ENCODE measurements around the gene ACTR1A. TPM values are rescaled to one million over a fixed set of nuclear protein-coding genes. Genes with fewer than 3 reads are reported as not detected.
A peak's percentile ranks its signal among the peaks of the same experiment; 100 is the strongest.
"Not testable (repeated sequence)": the region's sequence is repeated elsewhere in the genome, so short reads cannot be mapped to it uniquely, and the experiment has no call there.

Gene ACTR1A
- total RNA-seq, 2 experiments from 2014 or later = 51.1 to 53.3 TPM

DNA sequence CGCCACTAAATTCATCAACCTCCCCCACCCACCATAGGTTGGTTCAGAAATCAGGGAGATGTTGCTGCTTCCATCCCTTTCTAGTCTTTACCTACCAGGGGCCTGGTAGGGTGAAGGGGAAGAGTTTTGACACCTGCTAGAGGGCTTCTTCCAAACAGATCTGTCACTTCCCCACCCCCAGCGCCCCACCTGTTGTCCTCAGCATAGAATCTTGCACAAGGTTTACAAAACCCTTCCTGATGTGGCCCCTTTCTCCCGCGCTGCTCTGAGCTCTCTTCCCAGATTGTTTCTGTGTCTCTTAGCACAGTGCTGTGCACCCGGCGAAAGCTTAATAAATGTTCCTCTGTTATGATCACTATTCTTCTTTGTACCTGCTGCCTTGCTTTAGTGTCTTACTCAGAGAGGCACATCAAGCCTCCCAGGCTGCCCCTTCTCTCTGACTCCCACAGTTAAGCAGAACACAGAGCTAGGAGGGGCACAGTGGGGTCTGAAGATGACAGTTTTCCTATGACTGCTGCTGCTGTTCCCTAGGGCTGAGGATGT lies 39.9 kb downstream of the ACTR1A start:
- Mint-ChIP-seq H3K36me3 (ENCODE audit: low read depth) (peaks cover 2% of the 10 kb centered on the region), H3K9me3 (ENCODE audit: low read depth) (no peaks in the 10 kb centered on the region), H3K27me3 (no peaks in the 10 kb centered on the region), H3K4me3 (peak overlapping the region; percentile 85), H3K27ac (no peak overlapping the region), H3K4me1 (peaks cover 27% of the 10 kb centered on the region)
- ChIA-PET POLR2A (interaction anchor here (0.6 to 2.1 kb wide), 3 partner anchors 30 to 68 kb away, joined by 3 to 9 read pairs (median 5); partner anchors contain the start of gene CUEDC2), CTCF (interaction anchor here (0.6 to 4.2 kb wide), 11 partner anchors 9 to 293 kb away, joined by 3 to 25 read pairs (median 3); partner anchors contain the start of gene C10orf95)
- DNase-seq = no peak
- ATAC-seq = no peak
- intact Hi-C loops (cut with DNase I, micrococcal nuclease) = loop anchor here in 1 of 2 experiments (5.0 kb wide), 1 partner anchor 250 kb away; the partner anchor contains the start of genes ARL3 and SFXN2

DNA sequence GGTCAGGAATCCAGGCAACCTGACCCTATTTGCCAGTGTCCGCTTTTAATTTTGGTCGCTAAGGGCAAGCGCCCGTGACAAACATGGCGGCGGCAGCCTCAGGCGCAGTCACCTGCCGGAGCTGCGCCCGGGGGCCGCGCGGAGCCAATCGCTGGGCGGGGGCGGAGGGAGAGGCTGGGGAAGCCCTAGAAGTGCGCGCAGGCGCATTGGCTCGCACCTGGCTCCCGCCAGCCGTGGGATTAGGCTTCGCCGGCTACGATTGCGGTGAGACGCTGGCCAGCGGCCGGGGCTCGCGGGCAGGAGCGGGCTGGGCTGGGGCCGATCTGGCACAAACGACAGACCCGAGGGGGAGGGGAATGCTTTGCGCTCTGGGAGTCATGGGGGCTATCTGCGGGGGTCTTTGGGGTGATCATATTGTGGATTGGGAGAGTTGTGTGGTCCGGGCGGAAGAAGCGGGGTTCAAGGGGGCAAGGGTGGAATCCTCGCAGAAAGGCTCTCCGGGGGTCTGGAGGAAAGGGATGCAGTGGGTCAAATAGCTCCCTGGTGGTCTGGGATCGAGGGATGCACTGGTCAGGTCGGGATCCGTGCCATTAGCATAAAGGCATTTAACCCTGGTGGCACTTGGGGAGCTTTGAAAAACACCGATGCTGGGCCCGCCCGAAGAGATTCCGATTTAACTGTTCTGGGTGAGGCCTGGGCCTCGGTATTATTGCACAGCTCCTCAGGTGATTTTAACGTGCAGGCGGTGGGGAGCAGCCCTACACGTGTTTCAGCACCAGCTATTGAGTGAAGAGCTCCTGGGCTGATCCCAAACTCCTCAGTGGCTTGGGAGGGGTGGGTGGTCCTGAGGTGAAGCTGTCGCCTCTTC lies 41.1 kb downstream of the ACTR1A start:
- ATAC-seq = peak; percentile 98
- H3K9me3 Mint-ChIP-seq (ENCODE audit: low read depth) = no peaks in the 10 kb centered on the region
- ChIA-PET POLR2A (interaction anchor here (0.6 to 2.1 kb wide), 8 partner anchors 8 to 216 kb away, joined by 3 to 9 read pairs (median 4); partner anchors contain the start of genes CUEDC2 and GBF1), CTCF (interaction anchor here (0.6 to 4.2 kb wide), 21 partner anchors 8 to 309 kb away, joined by 3 to 25 read pairs (median 4); partner anchors contain the start of genes ACTR1A, C10orf95, CUEDC2 and FBXL15)
- H3K4me1 Mint-ChIP-seq = peaks cover 27% of the 10 kb centered on the region
- H3K27me3 Mint-ChIP-seq = no peaks in the 10 kb centered on the region
- peak overlapping the region; percentile 73 for H3K27ac Mint-ChIP-seq
- DNase-seq = peak; percentile 97
- H3K36me3 Mint-ChIP-seq (ENCODE audit: low read depth) = peaks cover 5% of the 10 kb centered on the region
- H3K4me3 Mint-ChIP-seq = peak overlapping the region; percentile 85
- intact Hi-C loops (cut with DNase I, micrococcal nuclease) = loop anchor here (1.0 to 5.0 kb wide), 13 partner anchors 8 to 393 kb away; partner anchors contain the start of genes ACTR1A (in 2 of the 2), ARL3 (in 1 of the 2), BORCS7 (in 1 of the 2) and CUEDC2 (in 1 of the 2)

DNA sequence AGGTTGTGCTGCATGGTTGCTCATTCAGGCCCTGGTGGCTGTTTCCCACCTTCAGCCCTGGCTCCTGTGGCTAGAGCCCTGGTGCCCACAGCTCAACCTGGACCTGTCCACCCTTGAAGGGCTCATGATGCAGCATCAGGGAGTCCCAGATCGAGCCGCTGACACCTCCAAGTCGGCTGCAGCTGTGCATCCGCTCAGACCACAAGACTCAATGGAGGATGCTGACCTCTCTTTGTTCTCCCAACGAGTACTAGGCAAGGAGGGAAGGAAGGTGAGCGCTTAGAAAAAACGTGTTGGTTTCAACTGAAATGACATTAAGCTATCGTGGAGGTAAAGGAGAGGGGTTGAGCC lies 41.7 kb downstream of the ACTR1A start:
- no peaks in the 10 kb centered on the region for H3K27me3 Mint-ChIP-seq
- H3K4me1 Mint-ChIP-seq = peaks cover 27% of the 10 kb centered on the region
- peaks cover 6% of the 10 kb centered on the region for H3K36me3 Mint-ChIP-seq (ENCODE audit: low read depth)
- POLR2A ChIA-PET = interaction anchor here (0.6 to 2.1 kb wide), 3 partner anchors 26 to 110 kb away, joined by 4 to 5 read pairs (median 5); partner anchors contain the start of gene CUEDC2
- DNase-seq (peak; percentile 24), ATAC-seq (peak; percentile 36)
- H3K4me3 Mint-ChIP-seq = peak overlapping the region; percentile 85
- intact Hi-C loops (cut with DNase I, micrococcal nuclease) = loop anchor here (1.0 to 5.0 kb wide), 13 partner anchors 8 to 393 kb away; partner anchors contain the start of genes ACTR1A (in 2 of the 2), ARL3 (in 1 of the 2), BORCS7 (in 1 of the 2) and CUEDC2 (in 1 of the 2)
- peak overlapping the region; percentile 73 for H3K27ac Mint-ChIP-seq
- H3K9me3 Mint-ChIP-seq (ENCODE audit: low read depth) = no peaks in the 10 kb centered on the region
- CTCF ChIA-PET = interaction anchor here (0.6 to 4.2 kb wide), 11 partner anchors 9 to 229 kb away, joined by 3 to 25 read pairs (median 4); partner anchors contain the start of genes ACTR1A, C10orf95 and CUEDC2

DNA sequence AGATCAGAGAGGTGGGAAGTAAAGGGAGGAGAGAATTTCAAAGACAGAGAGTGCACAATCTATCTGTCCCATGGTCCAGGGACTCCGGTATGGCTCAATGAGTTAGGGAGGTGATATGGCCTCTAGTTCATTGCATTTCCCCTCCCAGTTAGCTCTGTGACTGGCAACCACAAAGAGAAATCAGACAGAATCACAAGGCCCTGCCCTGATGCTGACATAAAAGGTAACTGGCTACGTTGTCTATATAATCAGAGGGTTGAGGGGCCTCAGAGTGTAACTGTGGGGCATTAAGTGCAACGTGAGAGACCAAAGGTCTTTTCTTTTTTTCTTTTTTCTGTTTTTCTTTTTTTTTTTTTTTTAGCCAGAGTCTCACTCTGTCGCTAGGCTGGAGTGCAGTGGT lies 43.9 kb downstream of the ACTR1A start:
- ATAC-seq = no peak
- Mint-ChIP-seq H3K36me3 (ENCODE audit: low read depth) (peaks cover 12% of the 10 kb centered on the region), H3K27ac (no peak overlapping the region), H3K4me1 (peaks cover 24% of the 10 kb centered on the region), H3K27me3 (no peaks in the 10 kb centered on the region), H3K9me3 (ENCODE audit: low read depth) (no peaks in the 10 kb centered on the region), H3K4me3 (no peak overlapping the region)
- ChIA-PET POLR2A (no interaction called here), CTCF (interaction anchor here (0.8 kb wide), 1 partner anchor 63 kb away, joined by 3 read pairs; no protein-coding TSS in a partner anchor)
- no peak for DNase-seq
- intact Hi-C loops (cut with DNase I, micrococcal nuclease) = no loop called here

DNA sequence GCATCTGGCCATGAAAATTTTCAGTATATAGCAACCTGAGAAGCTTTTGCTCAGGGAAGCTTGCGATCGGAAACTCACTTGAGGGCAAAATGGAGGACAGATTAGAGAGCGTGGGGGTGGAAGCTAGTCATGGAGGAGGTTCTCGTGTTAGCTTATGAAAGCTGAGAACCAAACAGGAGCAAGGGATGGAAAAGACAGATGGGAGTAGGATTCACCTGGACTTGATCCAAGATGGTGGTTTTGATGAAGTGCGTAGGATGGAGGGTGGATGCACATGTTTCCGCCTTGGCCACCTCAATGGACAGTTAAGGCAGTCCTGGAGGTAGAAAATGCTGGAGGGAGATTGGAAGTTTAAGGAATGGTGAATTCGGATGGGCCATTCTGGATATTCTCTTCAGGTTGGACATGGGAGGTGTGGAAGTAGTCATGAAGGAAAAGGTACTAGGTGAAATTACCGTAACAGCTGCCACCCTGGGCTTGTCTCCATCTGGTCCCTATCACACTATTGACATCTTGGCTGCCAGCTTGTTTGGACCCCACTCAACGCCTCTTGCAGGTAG lies 44.8 kb downstream of the ACTR1A start:
- Mint-ChIP-seq H3K36me3 (ENCODE audit: low read depth) (peaks cover 17% of the 10 kb centered on the region), H3K27ac (peak overlapping the region; percentile 47), H3K9me3 (ENCODE audit: low read depth) (no peaks in the 10 kb centered on the region), H3K27me3 (no peaks in the 10 kb centered on the region), H3K4me3 (no peak overlapping the region), H3K4me1 (peaks cover 26% of the 10 kb centered on the region)
- ChIA-PET CTCF (interaction anchor here (0.7 to 1.0 kb wide), 2 partner anchors 25 to 460 kb away, joined by 3 to 4 read pairs; partner anchors contain the start of gene CUEDC2), POLR2A (interaction anchor here (0.6 kb wide), 1 partner anchor 9 kb away, joined by 4 read pairs; no protein-coding TSS in a partner anchor)
- DNase-seq = no peak
- ATAC-seq = no peak
- intact Hi-C loops (cut with DNase I, micrococcal nuclease) = no loop called here

DNA sequence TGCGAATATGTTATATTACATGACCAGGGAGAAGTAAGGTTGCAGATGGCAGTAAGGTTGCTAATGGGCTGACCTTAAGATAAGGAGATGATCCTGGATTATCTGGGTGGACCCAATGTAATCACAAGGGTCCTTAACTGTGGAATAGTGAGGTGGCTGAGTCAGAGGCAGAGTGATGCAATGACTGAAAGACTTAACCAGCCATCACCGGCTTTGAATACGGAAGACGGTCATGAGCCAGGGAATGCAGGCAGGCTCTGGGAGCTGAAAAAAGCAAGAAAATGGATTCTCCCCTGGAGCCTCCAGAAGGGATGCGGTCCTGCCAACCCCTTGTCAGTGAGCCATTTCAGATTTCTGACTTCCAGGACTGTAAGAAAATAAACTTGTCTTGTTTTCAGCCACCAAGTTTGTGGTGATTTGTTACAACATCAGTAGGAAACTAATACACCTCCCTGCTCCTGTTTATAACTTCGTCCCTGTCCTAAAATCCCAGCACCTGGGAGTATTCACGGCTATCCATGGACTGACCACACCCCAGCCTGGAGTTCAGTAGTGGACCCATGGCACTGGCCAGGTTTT lies 46.5 kb downstream of the ACTR1A start:
- POLR2A ChIA-PET = interaction anchor here (0.6 kb wide), 1 partner anchor 23 kb away, joined by 3 read pairs; no protein-coding TSS in a partner anchor
- intact Hi-C loops (cut with DNase I, micrococcal nuclease) = no loop called here
- Mint-ChIP-seq H3K4me3 (no peak overlapping the region), H3K27ac (peak overlapping the region; percentile 16), H3K27me3 (no peaks in the 10 kb centered on the region), H3K36me3 (ENCODE audit: low read depth) (peaks cover 29% of the 10 kb centered on the region), H3K4me1 (peaks cover 22% of the 10 kb centered on the region), H3K9me3 (ENCODE audit: low read depth) (no peaks in the 10 kb centered on the region)
- DNase-seq (no peak), ATAC-seq (no peak)
- CTCF ChIA-PET = no interaction called here

DNA sequence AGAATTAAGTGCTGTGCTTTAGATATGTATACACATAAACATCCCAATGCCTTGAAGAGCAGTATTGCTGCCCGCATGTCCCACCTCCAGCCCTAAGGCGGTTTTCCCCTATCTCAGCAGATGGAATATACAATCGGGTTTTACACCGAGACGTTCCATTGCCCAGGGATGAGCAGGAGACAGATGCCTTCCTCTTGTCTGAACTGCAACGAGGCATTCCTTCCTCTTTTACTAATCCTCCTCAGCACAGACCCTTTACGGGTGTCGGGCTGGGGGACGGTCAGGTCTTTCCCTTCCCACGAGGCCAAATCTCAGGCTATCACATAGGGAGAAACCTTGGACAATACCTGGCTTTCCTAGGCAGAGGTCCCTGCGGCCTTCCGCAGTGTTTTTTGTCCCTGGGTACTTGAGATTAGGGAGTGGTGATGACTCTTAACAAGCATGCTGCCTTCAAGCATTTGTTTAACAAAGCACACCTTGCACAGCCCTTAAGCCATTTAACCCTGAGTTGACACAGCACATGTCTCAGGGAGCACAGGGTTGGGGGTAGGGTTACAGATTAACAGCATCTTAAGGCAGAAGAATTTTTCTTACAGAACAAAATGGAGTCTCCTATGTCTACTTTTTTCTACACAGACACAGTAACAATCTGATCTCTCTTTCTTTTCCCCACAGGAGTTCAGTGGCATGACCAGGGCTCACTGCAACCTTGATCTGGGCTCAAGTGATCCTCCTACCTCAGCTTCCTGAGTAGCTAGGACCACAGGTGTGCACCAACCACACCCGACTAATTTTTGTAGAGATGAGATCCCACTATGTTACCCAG lies 47.6 kb downstream of the ACTR1A start:
- H3K4me3 Mint-ChIP-seq; ATAC-seq; H3K27me3 Mint-ChIP-seq; H3K9me3 Mint-ChIP-seq (ENCODE audit: low read depth); POLR2A ChIA-PET; intact Hi-C loops (cut with DNase I, micrococcal nuclease); CTCF ChIA-PET; DNase-seq: not testable (repeated sequence)
- Mint-ChIP-seq H3K4me1 (peaks cover 18% of the 10 kb centered on the region), H3K36me3 (ENCODE audit: low read depth) (peaks cover 29% of the 10 kb centered on the region), H3K27ac (peak overlapping the region; percentile 55)

DNA sequence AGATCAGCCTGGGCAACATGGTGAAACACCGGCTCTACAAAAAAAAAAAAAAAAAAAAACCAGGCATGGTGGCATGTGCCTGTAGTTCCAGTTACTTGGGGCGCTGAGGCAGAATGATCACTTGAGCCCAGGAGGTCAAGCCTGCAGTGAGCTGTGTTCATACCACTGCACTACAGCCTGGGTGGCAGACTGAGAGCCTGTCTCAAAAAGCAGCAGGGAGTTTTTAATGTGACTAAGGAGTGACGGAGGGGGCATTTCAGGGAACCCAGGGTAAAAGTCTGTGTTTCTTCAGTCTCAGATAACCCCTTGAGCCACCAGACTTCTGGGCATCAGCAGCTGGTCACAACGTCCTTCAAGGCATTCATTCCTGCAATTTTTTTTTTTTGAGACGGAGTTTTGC lies 49.0 kb downstream of the ACTR1A start:
- Mint-ChIP-seq H3K4me1 (peaks cover 25% of the 10 kb centered on the region), H3K36me3 (ENCODE audit: low read depth) (peaks cover 29% of the 10 kb centered on the region), H3K9me3 (ENCODE audit: low read depth) (no peaks in the 10 kb centered on the region), H3K4me3 (no peak overlapping the region), H3K27ac (peak overlapping the region; percentile 95), H3K27me3 (no peaks in the 10 kb centered on the region)
- ChIA-PET POLR2A (interaction anchor here (0.6 to 1.1 kb wide), 2 partner anchors 8 to 11 kb away, joined by 3 read pairs; no protein-coding TSS in a partner anchor), CTCF (interaction anchor here (0.7 to 4.8 kb wide), 7 partner anchors 9 to 284 kb away, joined by 3 to 25 read pairs (median 3); no protein-coding TSS in a partner anchor)
- intact Hi-C loops (cut with DNase I, micrococcal nuclease) = loop anchor here in 1 of 2 experiments (1.0 kb wide), 1 partner anchor 8 kb away; no protein-coding TSS in a partner anchor
- DNase-seq (no peak), ATAC-seq (no peak)

DNA sequence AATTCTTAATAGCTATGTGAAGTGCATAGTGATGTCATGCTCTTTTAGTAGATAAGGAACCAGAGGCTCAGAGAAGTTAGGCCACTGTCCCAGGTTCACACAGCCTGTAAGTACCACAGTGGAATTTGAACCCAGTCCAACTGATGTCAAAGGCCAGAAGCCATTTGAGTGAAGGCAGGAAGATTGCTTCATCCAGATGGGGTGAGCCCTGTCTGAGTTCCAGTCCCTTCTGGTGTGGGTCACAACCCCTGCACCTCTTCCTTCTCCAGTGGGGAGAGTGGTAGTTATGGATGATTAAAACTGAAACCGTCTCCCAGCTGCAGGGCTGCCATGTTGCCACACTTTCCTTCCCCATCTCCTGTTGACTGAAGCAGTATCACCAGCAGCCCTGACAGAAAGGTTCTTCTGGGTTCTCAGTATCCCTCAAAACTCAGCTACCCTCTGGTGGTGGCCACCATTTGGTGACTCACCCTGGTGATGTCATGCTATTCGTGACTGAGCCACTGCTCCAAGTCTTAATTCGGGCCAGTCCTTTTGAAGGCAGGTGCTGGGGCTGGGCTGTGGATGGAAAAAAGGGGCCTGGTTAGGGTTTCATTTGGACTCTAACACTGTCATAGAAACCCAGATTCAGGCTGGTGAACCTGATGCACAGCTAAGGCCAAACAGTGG lies 49.7 kb downstream of the ACTR1A start:
- Mint-ChIP-seq H3K36me3 (ENCODE audit: low read depth) (peaks cover 29% of the 10 kb centered on the region), H3K4me3 (peak overlapping the region; percentile 29), H3K4me1 (peaks cover 25% of the 10 kb centered on the region), H3K27ac (peak overlapping the region; percentile 95), H3K27me3 (no peaks in the 10 kb centered on the region), H3K9me3 (ENCODE audit: low read depth) (no peaks in the 10 kb centered on the region)
- ChIA-PET POLR2A (interaction anchor here (0.6 to 1.1 kb wide), 4 partner anchors 9 to 22 kb away, joined by 3 to 9 read pairs (median 3); no protein-coding TSS in a partner anchor), CTCF (interaction anchor here (0.6 to 4.8 kb wide), 10 partner anchors 9 to 560 kb away, joined by 3 to 25 read pairs (median 3); no protein-coding TSS in a partner anchor)
- DNase-seq (peak; percentile 85), ATAC-seq (peak; percentile 55)
- intact Hi-C loops (cut with DNase I, micrococcal nuclease) = loop anchor here in 1 of 2 experiments (1.0 kb wide), 1 partner anchor 8 kb away; no protein-coding TSS in a partner anchor
